ENCODE measurements around the gene CPEB4.

Gene CPEB4

GRCh38 chr5:173887610-173888472 lies at the start of gene CPEB4:
TSS of gene CPEB4 (plus strand) at chr5:173888349. CDS start at chr5:173889734, 1,385 bp downstream.
- DNase-seq: peak; percentile 99

GRCh38 chr5:173839117-173839713 lies 48.9 kb upstream of the CPEB4 start:
- DNase-seq: no peak

GRCh38 chr5:173840111-173840983 lies 47.8 kb upstream of the CPEB4 start:
- no peak for DNase-seq

- no peak for DNase-seq
These were observed 46.4 kb upstream of the CPEB4 start for GRCh38 chr5:173841710-173842109.

GRCh38 chr5:173843794-173844193 lies 44.4 kb upstream of the CPEB4 start:
- no peak for DNase-seq

- DNase-seq: no peak
These were observed 42.8 kb upstream of the CPEB4 start for GRCh38 chr5:173845321-173845720.

GRCh38 chr5:173846929-173847501 lies 41.1 kb upstream of the CPEB4 start:
- no peak for DNase-seq

GRCh38 chr5:173848986-173849596 lies 39.1 kb upstream of the CPEB4 start:
- DNase-seq: no peak

GRCh38 chr5:173849908-173850307 lies 38.2 kb upstream of the CPEB4 start:
- DNase-seq: no peak

GRCh38 chr5:173850659-173851058 lies 37.5 kb upstream of the CPEB4 start:
- DNase-seq: no peak

GRCh38 chr5:173851595-173852243 lies 36.4 kb upstream of the CPEB4 start:
- no peak for DNase-seq

- no peak for DNase-seq
These were observed 35.3 kb upstream of the CPEB4 start for GRCh38 chr5:173852790-173853359.

- DNase-seq: no peak
These were observed 34.6 kb upstream of the CPEB4 start for GRCh38 chr5:173853370-173854131.

GRCh38 chr5:173855162-173855994 lies 32.8 kb upstream of the CPEB4 start:
- DNase-seq: no peak

GRCh38 chr5:173855995-173856656 lies 32.0 kb upstream of the CPEB4 start:
- no peak for DNase-seq

- no peak for DNase-seq
These were observed 30.9 kb upstream of the CPEB4 start for GRCh38 chr5:173857234-173857633.

- DNase-seq: no peak
These were observed 30.0 kb upstream of the CPEB4 start for GRCh38 chr5:173858021-173858669.

- DNase-seq: no peak
These were observed 29.3 kb upstream of the CPEB4 start for GRCh38 chr5:173858670-173859407.

All from CD4-positive, alpha-beta T cell treated with Interleukin-12 subunit alpha and Interleukin-12 subunit beta, for 1 hour (primary cell).